Measurements from ENCODE around the gene ASPDH.

ASPDH gene

GRCh38 chr19:50466706-50467039, 47.0 kb downstream of the ASPDH start:
- no peak for DNase-seq
- Mint-ChIP-seq H3K27ac (peak overlapping the region; percentile 32), H3K4me1 (peaks cover 19% of the 10 kb centered on the region), H3K9me3 (no peaks in the 10 kb centered on the region), H3K36me3 (ENCODE audit: low read depth) (no peaks in the 10 kb centered on the region), H3K4me3 (no peak overlapping the region), H3K27me3 (ENCODE audit: low read depth, poor library complexity) (peaks cover 8% of the 10 kb centered on the region)
- TF ChIP-seq CTCF (IDR thresholded peaks at IDR 0.05), result no peak

- H3K4me1 Mint-ChIP-seq, result peaks cover 23% of the 10 kb centered on the region
- peak; percentile 69 for DNase-seq
- H3K4me3 Mint-ChIP-seq, result no peak overlapping the region
- H3K27ac Mint-ChIP-seq, result no peak overlapping the region
- H3K36me3 Mint-ChIP-seq (ENCODE audit: low read depth), result no peaks in the 10 kb centered on the region
- H3K27me3 Mint-ChIP-seq (ENCODE audit: low read depth, poor library complexity), result peaks cover 10% of the 10 kb centered on the region
- TF ChIP-seq CTCF (IDR thresholded peaks at IDR 0.05), result peak; percentile 57
- no peaks in the 10 kb centered on the region for H3K9me3 Mint-ChIP-seq
Observed at GRCh38 chr19:50465986-50466705, 47.6 kb downstream of the ASPDH start.

- no peaks in the 10 kb centered on the region for H3K9me3 Mint-ChIP-seq
- H3K27me3 Mint-ChIP-seq (ENCODE audit: low read depth, poor library complexity), result peaks cover 12% of the 10 kb centered on the region
- no peaks in the 10 kb centered on the region for H3K36me3 Mint-ChIP-seq (ENCODE audit: low read depth)
- no peak overlapping the region for H3K27ac Mint-ChIP-seq
- no peak for TF ChIP-seq CTCF (IDR thresholded peaks at IDR 0.05)
- peaks cover 30% of the 10 kb centered on the region for H3K4me1 Mint-ChIP-seq
- H3K4me3 Mint-ChIP-seq, result no peak overlapping the region
- DNase-seq, result no peak
Observed at GRCh38 chr19:50465000-50465399, 48.7 kb downstream of the ASPDH start.

- DNase-seq, result no peak
- H3K27ac Mint-ChIP-seq, result no peak overlapping the region
Observed at GRCh38 chr19:50464348-50464747, 49.4 kb downstream of the ASPDH start.

GRCh38 chr19:50462970-50463369, 50.7 kb downstream of the ASPDH start:
- no peak for DNase-seq
- Mint-ChIP-seq H3K36me3 (ENCODE audit: low read depth) (no peaks in the 10 kb centered on the region), H3K27me3 (ENCODE audit: low read depth, poor library complexity) (peaks cover 9% of the 10 kb centered on the region), H3K9me3 (no peaks in the 10 kb centered on the region), H3K4me1 (peaks cover 28% of the 10 kb centered on the region), H3K4me3 (no peak overlapping the region), H3K27ac (no peak overlapping the region)
- TF ChIP-seq CTCF (IDR thresholded peaks at IDR 0.05), result no peak

More at GRCh38 chr19:50464348-50464747, 49.4 kb downstream of the ASPDH start:
- Mint-ChIP-seq H3K4me3 (peak overlapping the region; percentile 64), H3K27me3 (ENCODE audit: low read depth, poor library complexity) (peaks cover 9% of the 10 kb centered on the region), H3K9me3 (no peaks in the 10 kb centered on the region), H3K4me1 (peaks cover 32% of the 10 kb centered on the region), H3K36me3 (ENCODE audit: low read depth) (no peaks in the 10 kb centered on the region)
- TF ChIP-seq CTCF (IDR thresholded peaks at IDR 0.05), result no peak
